Erythroblast (primary cell): ENCODE results near the gene OLFM1.
"Not testable (repeated sequence)": the region's sequence is repeated elsewhere in the genome, so short reads cannot be mapped to it uniquely, and the experiment has no call there.

Source experiments
- DNase-seq, 2 experiments: peaks; one replicate each; lab custom pipeline; 2025; lab: John Stamatoyannopoulos, UW
- GATA1 ChIP-seq: IDR thresholded peaks from 2 replicates; pipeline ENCODE4 v1.6.1; 2011; ENCODE audit warnings: low read depth, mild to moderate bottlenecking, control low read depth, low read length, moderate library complexity
- POLR2A ChIP-seq: IDR thresholded peaks from 2 replicates; pipeline ENCODE4 v1.6.1; 2011; ENCODE audit warnings: mild to moderate bottlenecking, low read length

The OLFM1 gene

GRCh38 chr9:135138078-135138855 is 50.8 kb downstream of the OLFM1 start:
- TF ChIP-seq POLR2A = no peak
- no peak for TF ChIP-seq GATA1
- DNase-seq = no peak

GRCh38 chr9:135139366-135139959 is 52.0 kb downstream of the OLFM1 start:
- TF ChIP-seq POLR2A = no peak
- TF ChIP-seq GATA1 = no peak
- no peak for DNase-seq

- TF ChIP-seq GATA1 = no peak
- TF ChIP-seq POLR2A = no peak
These were observed 53.8 kb downstream of the OLFM1 start for GRCh38 chr9:135141183-135141774.

GRCh38 chr9:135144581-135145170 is 57.2 kb downstream of the OLFM1 start:
- no peak for TF ChIP-seq POLR2A
- no peak for TF ChIP-seq GATA1
- DNase-seq = no peak

More at GRCh38 chr9:135141183-135141774, 53.8 kb downstream of the OLFM1 start:
- DNase-seq = no peak

GRCh38 chr9:135145312-135145711 is 57.8 kb downstream of the OLFM1 start:
- no peak for DNase-seq
- TF ChIP-seq GATA1 (no peak), POLR2A (no peak)

GRCh38 chr9:135146241-135146640 is 58.8 kb downstream of the OLFM1 start:
- no peak for DNase-seq
- no peak for TF ChIP-seq POLR2A
- no peak for TF ChIP-seq GATA1

- no peak for DNase-seq
- no peak for TF ChIP-seq GATA1
- no peak for TF ChIP-seq POLR2A
These were observed 59.5 kb downstream of the OLFM1 start for GRCh38 chr9:135146766-135147473.

GRCh38 chr9:135147474-135147805 is 60.0 kb downstream of the OLFM1 start:
- no peak for DNase-seq
- TF ChIP-seq POLR2A (no peak), GATA1 (no peak)

- no peak for DNase-seq
- TF ChIP-seq POLR2A (no peak), GATA1 (no peak)
These were observed 60.5 kb downstream of the OLFM1 start for GRCh38 chr9:135147938-135148337.

GRCh38 chr9:135148386-135148785 is 60.9 kb downstream of the OLFM1 start:
- no peak for DNase-seq
- TF ChIP-seq POLR2A (no peak), GATA1 (no peak)

GRCh38 chr9:135149901-135150300 is 62.4 kb downstream of the OLFM1 start:
- not testable (repeated sequence) for DNase-seq

- no peak for TF ChIP-seq GATA1
- TF ChIP-seq POLR2A = no peak
- DNase-seq = no peak
These were observed 63.5 kb downstream of the OLFM1 start for GRCh38 chr9:135150981-135151380.

- no peak for TF ChIP-seq POLR2A
- TF ChIP-seq GATA1 = no peak
- no peak for DNase-seq
These were observed 64.5 kb downstream of the OLFM1 start for GRCh38 chr9:135151757-135152613.
